GM23338 (cell line): ENCODE data around the gene IGDCC3. TPM values are rescaled to one million over a fixed set of nuclear protein-coding genes. Genes with fewer than 3 reads are reported as not detected.

Experiments
- ATAC-seq: fragments of 200-7000 bp; cut with Tn5 transposase; 3 replicates; pipeline ENCODE4 v1.9.1; 2020
- DNase-seq: peaks from one replicate; pipeline ENCODE4 v3.0.0-alpha.2; 2015; ENCODE audit warnings: low spot score
- H2AFZ ChIP-seq: fragments of 200-600 bp; sonication (generic); 2 replicates; pipeline ENCODE4 v1.8.0; 2016; ENCODE audit warnings: antibody characterized with exemption, mild to moderate bottlenecking, moderate library complexity
- H3F3A ChIP-seq: fragments of 200-600 bp; sonication (generic); replicated peaks from 2 replicates; pipeline ENCODE4 v1.8.0; 2017; ENCODE audit warnings: antibody characterized with exemption, mixed run types, low read depth
- H3K27ac ChIP-seq: fragments of 200-600 bp; sonication (generic); 2 replicates; pipeline ENCODE4 v1.6.1; 2016; ENCODE audit warnings: low read depth
- H3K27me3 ChIP-seq: fragments of 200-600 bp; sonication (generic); 2 replicates; pipeline ENCODE4 v1.8.0; 2016; ENCODE audit warnings: mild to moderate bottlenecking, mixed run types, moderate library complexity; ENCODE audit not compliant: insufficient read depth
- H3K36me3 ChIP-seq: fragments of 200-600 bp; sonication (generic); 2 replicates; pipeline ENCODE4 v1.8.0; 2016; ENCODE audit warnings: mild to moderate bottlenecking; ENCODE audit not compliant: insufficient read depth
- H3K4me1 ChIP-seq: fragments of 200-600 bp; sonication (generic); 2 replicates; pipeline ENCODE4 v1.8.0; 2016; ENCODE audit warnings: mild to moderate bottlenecking, moderate library complexity; ENCODE audit not compliant: insufficient read depth
- H3K4me2 ChIP-seq: fragments of 200-600 bp; sonication (generic); 2 replicates; pipeline ENCODE4 v1.7.1; 2017; ENCODE audit warnings: mixed run types
- H3K4me3 ChIP-seq: fragments of 200-600 bp; sonication (generic); 2 replicates; pipeline ENCODE4 v1.6.1; 2016; ENCODE audit warnings: mixed run types
- H3K79me2 ChIP-seq: fragments of 200-600 bp; sonication (generic); replicated peaks from 2 replicates; pipeline ENCODE4 v1.8.0; 2017; ENCODE audit warnings: mild to moderate bottlenecking; ENCODE audit not compliant: insufficient read depth
- H3K9me2 ChIP-seq: fragments of 200-600 bp; sonication (generic); 2 replicates; pipeline ENCODE4 v1.8.0; 2017; ENCODE audit not compliant: insufficient read depth
- H4K20me1 ChIP-seq: fragments of 200-600 bp; sonication (generic); replicated peaks from 2 replicates; pipeline ENCODE4 v1.8.0; 2017; ENCODE audit warnings: mild to moderate bottlenecking; ENCODE audit not compliant: insufficient read depth
- H3K27ac Mint-ChIP-seq: 2 replicates; pipeline ENCODE4 v1.8.0; 2020; ENCODE audit warnings: inconsistent platforms, mild to moderate bottlenecking, moderate library complexity, mixed read lengths
- H3K27me3 Mint-ChIP-seq: 3 replicates; pipeline ENCODE4 v1.8.0; 2022; ENCODE audit warnings: low read depth, mild to moderate bottlenecking, moderate library complexity, mixed read lengths, inconsistent platforms; ENCODE audit not compliant: insufficient read depth, poor library complexity
- H3K36me3 Mint-ChIP-seq: 3 replicates; pipeline ENCODE4 v1.8.0; 2021; ENCODE audit warnings: low read depth, mild to moderate bottlenecking, inconsistent platforms, moderate library complexity, mixed read lengths
- H3K4me1 Mint-ChIP-seq: 3 replicates; pipeline ENCODE4 v1.8.0; 2020; ENCODE audit warnings: mild to moderate bottlenecking, inconsistent platforms, mixed read lengths
- H3K4me3 Mint-ChIP-seq: 3 replicates; pipeline ENCODE4 v1.8.0; 2021; ENCODE audit warnings: moderate library complexity, mild to moderate bottlenecking, inconsistent platforms, mixed read lengths
- H3K9me3 Mint-ChIP-seq: 3 replicates; pipeline ENCODE4 v1.8.0; 2020; ENCODE audit warnings: moderate library complexity, mild to moderate bottlenecking, inconsistent platforms, mixed read lengths
- EZH2 ChIP-seq: fragments of 200-600 bp; sonication (generic); IDR thresholded peaks from one replicate; pipeline ENCODE4 v1.8.0; 2017; ENCODE audit warnings: antibody characterized with exemption, mild to moderate bottlenecking, low read depth; ENCODE audit not compliant: unreplicated experiment
- EZH2phosphoT487 ChIP-seq: fragments of 200-600 bp; sonication (generic); IDR thresholded peaks from one replicate; pipeline ENCODE4 v1.8.1; 2018; ENCODE audit warnings: antibody characterized with exemption; ENCODE audit not compliant: unreplicated experiment
- NANOG ChIP-seq: IDR thresholded peaks from 2 replicates; pipeline ENCODE4 v1.6.1; 2016; ENCODE audit warnings: antibody characterized with exemption, borderline replicate concordance
- POLR2AphosphoS5 ChIP-seq: IDR thresholded peaks from 2 replicates; pipeline ENCODE4 v1.6.1; 2016; ENCODE audit warnings: antibody characterized with exemption, low read depth
- STAT1 ChIP-seq: IDR thresholded peaks from one replicate; pipeline ENCODE4 v1.6.1; 2016; ENCODE audit warnings: antibody characterized with exemption; ENCODE audit not compliant: unreplicated experiment
- polyA plus RNA-seq: library from polyadenylated mRNA; unstranded; fragments of >200 nt; fragmentation: Nextera tagmentation; extraction: Ambion mirVana; gene quantifications from 2 replicates; pipeline ENCODE4 v1.2.1, GENCODE V29; 2016
- total RNA-seq: library from RNA; depleted of rRNA; stranded (reverse); fragments of >200 nt; shearing (Covaris generic); gene quantifications from 2 replicates; pipeline ENCODE4 v1.2.3, GENCODE V29; 2014
- TF ChIP-seq, protein P1 (sequence below): fragments of 250-450 bp; sonication (Bioruptor Pico); IDR thresholded peaks from 2 replicates; pipeline ENCODE4 v1.5.0; 2020; ENCODE audit warnings: mild to moderate bottlenecking, moderate library complexity
- TF ChIP-seq, protein P2 (sequence below): IDR thresholded peaks from one replicate; pipeline ENCODE4 v1.6.1; 2018; ENCODE audit warnings: antibody characterized with exemption; ENCODE audit not compliant: unreplicated experiment
- TF ChIP-seq, protein P3 (sequence below), 2 experiments: fragments of 200-600 bp in 1 of 2; sonication (generic) in 1 of 2; conservative IDR thresholded peaks; 2 replicates each; pipeline versions ENCODE4 v1.5.1 to v1.6.1; 2016 to 2017; ENCODE audit warnings: antibody characterized with exemption in 2 of 2, low read depth in 2 of 2, mild to moderate bottlenecking in 2 of 2, moderate library complexity in 1 of 2

Gene IGDCC3
- total and polyA plus RNA-seq, 2 experiments from 2014 or later: 15.3 to 30.7 TPM

DNA sequence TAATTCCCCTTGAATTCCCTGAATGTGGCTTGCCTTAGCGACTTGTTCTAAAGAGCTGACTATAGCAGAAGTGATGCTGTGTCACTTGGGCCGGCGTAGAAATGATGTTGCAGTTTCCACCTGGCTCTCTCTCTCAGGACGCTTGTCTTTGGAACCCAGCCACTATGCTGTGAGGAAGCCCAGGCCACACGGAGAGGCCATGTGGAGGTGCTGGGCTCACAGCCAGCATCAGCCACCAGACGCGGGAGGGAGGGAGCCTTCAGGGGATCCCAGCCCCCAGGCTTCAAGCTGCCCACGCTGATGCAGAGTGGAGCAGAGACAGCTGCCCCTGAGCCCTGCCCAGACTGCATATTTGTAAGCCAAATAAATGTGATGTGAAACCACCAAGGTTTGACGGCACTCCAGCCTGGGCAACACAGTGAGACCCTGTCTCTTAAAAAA, 54.7 kb downstream of the IGDCC3 start (continued):
- TF ChIP-seq, protein P1, sequence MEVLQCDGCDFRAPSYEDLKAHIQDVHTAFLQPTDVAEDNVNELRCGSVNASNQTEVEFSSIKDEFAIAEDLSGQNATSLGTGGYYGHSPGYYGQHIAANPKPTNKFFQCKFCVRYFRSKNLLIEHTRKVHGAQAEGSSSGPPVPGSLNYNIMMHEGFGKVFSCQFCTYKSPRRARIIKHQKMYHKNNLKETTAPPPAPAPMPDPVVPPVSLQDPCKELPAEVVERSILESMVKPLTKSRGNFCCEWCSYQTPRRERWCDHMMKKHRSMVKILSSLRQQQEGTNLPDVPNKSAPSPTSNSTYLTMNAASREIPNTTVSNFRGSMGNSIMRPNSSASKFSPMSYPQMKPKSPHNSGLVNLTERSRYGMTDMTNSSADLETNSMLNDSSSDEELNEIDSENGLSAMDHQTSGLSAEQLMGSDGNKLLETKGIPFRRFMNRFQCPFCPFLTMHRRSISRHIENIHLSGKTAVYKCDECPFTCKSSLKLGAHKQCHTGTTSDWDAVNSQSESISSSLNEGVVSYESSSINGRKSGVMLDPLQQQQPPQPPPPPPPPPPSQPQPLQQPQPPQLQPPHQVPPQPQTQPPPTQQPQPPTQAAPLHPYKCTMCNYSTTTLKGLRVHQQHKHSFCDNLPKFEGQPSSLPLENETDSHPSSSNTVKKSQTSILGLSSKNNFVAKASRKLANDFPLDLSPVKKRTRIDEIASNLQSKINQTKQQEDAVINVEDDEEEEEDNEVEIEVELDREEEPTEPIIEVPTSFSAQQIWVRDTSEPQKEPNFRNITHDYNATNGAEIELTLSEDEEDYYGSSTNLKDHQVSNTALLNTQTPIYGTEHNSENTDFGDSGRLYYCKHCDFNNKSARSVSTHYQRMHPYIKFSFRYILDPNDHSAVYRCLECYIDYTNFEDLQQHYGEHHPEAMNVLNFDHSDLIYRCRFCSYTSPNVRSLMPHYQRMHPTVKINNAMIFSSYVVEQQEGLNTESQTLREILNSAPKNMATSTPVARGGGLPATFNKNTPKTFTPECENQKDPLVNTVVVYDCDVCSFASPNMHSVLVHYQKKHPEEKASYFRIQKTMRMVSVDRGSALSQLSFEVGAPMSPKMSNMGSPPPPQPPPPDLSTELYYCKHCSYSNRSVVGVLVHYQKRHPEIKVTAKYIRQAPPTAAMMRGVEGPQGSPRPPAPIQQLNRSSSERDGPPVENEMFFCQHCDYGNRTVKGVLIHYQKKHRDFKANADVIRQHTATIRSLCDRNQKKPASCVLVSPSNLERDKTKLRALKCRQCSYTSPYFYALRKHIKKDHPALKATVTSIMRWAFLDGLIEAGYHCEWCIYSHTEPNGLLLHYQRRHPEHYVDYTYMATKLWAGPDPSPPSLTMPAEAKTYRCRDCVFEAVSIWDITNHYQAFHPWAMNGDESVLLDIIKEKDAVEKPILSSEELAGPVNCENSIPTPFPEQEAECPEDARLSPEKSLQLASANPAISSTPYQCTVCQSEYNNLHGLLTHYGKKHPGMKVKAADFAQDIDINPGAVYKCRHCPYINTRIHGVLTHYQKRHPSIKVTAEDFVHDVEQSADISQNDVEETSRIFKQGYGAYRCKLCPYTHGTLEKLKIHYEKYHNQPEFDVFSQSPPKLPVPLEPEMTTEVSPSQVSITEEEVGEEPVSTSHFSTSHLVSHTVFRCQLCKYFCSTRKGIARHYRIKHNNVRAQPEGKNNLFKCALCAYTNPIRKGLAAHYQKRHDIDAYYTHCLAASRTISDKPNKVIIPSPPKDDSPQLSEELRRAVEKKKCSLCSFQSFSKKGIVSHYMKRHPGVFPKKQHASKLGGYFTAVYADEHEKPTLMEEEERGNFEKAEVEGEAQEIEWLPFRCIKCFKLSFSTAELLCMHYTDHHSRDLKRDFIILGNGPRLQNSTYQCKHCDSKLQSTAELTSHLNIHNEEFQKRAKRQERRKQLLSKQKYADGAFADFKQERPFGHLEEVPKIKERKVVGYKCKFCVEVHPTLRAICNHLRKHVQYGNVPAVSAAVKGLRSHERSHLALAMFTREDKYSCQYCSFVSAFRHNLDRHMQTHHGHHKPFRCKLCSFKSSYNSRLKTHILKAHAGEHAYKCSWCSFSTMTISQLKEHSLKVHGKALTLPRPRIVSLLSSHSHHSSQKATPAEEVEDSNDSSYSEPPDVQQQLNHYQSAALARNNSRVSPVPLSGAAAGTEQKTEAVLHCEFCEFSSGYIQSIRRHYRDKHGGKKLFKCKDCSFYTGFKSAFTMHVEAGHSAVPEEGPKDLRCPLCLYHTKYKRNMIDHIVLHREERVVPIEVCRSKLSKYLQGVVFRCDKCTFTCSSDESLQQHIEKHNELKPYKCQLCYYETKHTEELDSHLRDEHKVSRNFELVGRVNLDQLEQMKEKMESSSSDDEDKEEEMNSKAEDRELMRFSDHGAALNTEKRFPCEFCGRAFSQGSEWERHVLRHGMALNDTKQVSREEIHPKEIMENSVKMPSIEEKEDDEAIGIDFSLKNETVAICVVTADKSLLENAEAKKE (CRISPR knock-in tag): no peak
- TF ChIP-seq, protein P2, sequence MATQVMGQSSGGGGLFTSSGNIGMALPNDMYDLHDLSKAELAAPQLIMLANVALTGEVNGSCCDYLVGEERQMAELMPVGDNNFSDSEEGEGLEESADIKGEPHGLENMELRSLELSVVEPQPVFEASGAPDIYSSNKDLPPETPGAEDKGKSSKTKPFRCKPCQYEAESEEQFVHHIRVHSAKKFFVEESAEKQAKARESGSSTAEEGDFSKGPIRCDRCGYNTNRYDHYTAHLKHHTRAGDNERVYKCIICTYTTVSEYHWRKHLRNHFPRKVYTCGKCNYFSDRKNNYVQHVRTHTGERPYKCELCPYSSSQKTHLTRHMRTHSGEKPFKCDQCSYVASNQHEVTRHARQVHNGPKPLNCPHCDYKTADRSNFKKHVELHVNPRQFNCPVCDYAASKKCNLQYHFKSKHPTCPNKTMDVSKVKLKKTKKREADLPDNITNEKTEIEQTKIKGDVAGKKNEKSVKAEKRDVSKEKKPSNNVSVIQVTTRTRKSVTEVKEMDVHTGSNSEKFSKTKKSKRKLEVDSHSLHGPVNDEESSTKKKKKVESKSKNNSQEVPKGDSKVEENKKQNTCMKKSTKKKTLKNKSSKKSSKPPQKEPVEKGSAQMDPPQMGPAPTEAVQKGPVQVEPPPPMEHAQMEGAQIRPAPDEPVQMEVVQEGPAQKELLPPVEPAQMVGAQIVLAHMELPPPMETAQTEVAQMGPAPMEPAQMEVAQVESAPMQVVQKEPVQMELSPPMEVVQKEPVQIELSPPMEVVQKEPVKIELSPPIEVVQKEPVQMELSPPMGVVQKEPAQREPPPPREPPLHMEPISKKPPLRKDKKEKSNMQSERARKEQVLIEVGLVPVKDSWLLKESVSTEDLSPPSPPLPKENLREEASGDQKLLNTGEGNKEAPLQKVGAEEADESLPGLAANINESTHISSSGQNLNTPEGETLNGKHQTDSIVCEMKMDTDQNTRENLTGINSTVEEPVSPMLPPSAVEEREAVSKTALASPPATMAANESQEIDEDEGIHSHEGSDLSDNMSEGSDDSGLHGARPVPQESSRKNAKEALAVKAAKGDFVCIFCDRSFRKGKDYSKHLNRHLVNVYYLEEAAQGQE: no peak
- TF ChIP-seq STAT1 (no peak), POLR2AphosphoS5 (no peak)

DNA sequence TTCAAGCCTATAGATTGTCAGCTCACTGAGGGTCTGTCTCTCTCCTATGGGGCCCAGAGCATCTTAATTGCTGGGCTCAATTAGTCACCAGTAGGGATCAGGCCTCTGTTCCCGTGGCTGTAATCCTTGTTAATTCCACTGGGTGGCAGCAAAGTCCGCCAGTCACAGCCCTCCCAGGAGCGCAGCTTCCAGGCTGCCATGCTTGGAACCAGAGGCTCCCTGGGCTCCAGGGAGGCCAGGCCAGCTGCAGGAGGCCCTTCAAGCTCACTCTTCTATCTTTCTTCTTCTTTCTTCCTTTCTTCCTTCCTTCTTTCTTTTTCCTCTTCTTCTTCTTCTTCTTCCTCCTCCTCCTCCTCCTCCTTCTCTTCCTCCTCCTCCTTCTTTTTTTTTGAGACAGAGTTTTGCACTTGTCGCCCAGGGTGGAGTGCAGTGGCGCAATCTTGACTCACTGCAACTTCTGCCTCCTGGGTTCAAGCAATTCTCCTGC, 58.9 kb downstream of the IGDCC3 start:
- H3K27ac ChIP-seq: no peak overlapping the region
- peaks cover 5% of the 10 kb centered on the region for H3K27me3 Mint-ChIP-seq

More for the DNA sequence above, 58.9 kb downstream of the IGDCC3 start:
- Histone ChIP-seq H3K4me3 (no peak overlapping the region), H3K79me2 (no peaks in the 10 kb centered on the region), H3K4me2 (no peak overlapping the region), H3K4me1 (no peaks in the 10 kb centered on the region), H4K20me1 (no peaks in the 10 kb centered on the region), H3K36me3 (no peaks in the 10 kb centered on the region), H2AFZ (no peak overlapping the region), H3K27me3 (no peaks in the 10 kb centered on the region), H3F3A (no peaks in the 10 kb centered on the region), H3K9me2 (no peaks in the 10 kb centered on the region)
- Mint-ChIP-seq H3K4me1 (peaks cover 4% of the 10 kb centered on the region), H3K9me3 (no peaks in the 10 kb centered on the region), H3K27ac (no peak overlapping the region), H3K4me3 (no peak overlapping the region), H3K36me3 (no peaks in the 10 kb centered on the region; the same call in 2 of the 3 replicates)
- ATAC-seq: peak; percentile 95
- peak; percentile 87 for DNase-seq
- no peak for TF ChIP-seq NANOG
- TF ChIP-seq, protein P3, sequence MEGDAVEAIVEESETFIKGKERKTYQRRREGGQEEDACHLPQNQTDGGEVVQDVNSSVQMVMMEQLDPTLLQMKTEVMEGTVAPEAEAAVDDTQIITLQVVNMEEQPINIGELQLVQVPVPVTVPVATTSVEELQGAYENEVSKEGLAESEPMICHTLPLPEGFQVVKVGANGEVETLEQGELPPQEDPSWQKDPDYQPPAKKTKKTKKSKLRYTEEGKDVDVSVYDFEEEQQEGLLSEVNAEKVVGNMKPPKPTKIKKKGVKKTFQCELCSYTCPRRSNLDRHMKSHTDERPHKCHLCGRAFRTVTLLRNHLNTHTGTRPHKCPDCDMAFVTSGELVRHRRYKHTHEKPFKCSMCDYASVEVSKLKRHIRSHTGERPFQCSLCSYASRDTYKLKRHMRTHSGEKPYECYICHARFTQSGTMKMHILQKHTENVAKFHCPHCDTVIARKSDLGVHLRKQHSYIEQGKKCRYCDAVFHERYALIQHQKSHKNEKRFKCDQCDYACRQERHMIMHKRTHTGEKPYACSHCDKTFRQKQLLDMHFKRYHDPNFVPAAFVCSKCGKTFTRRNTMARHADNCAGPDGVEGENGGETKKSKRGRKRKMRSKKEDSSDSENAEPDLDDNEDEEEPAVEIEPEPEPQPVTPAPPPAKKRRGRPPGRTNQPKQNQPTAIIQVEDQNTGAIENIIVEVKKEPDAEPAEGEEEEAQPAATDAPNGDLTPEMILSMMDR (conservative IDR thresholded peaks at IDR 0.05; ENCODE audit: low read depth in 2 of 2): peak; percentile 96 to 99
- no peak for TF ChIP-seq EZH2
- no peak for TF ChIP-seq EZH2phosphoT487
